HCT116 (cell line): Measurements from ENCODE around the gene SMIM11. TPM values are rescaled to one million over a fixed set of nuclear protein-coding genes. Genes with fewer than 3 reads are reported as not detected.

Source experiments
- ATAC-seq: fragments of 200-7000 bp; cut with Tn5 transposase; 2 replicates; pipeline ENCODE4 v1.9.1; 2020; ENCODE audit warnings: mild to moderate bottlenecking, moderate library complexity
- BruUV-seq: library from RNA; stranded (reverse); fragments of 400-500 nt; replicated peaks from 2 replicates; lab custom pipeline; 2021; lab: Mats Ljungman, UMichigan
- CTCF ChIA-PET: fragments of 300-600 bp; sonication (Branson Sonifier 250); formaldehyde crosslinking; loops from one replicate; lab custom pipeline; 2021; ENCODE audit warnings: antibody characterized with exemption; lab: Charles Lee
- POLR2A ChIA-PET: fragments of 300-600, 350-600 bp; sonication (Branson Sonifier 250); formaldehyde crosslinking; loops from one replicate; lab custom pipeline; 2021; ENCODE audit warnings: antibody characterized with exemption; lab: Charles Lee
- RAD21 ChIA-PET, 2 experiments: fragments of 300-600 bp; sonication (Branson Sonifier 250); formaldehyde crosslinking; loops; one replicate each; lab custom pipeline; 2023; ENCODE audit warnings: low total read pairs in 2 of 2; ENCODE audit not compliant: uncharacterized antibody in 2 of 2, unreplicated experiment in 2 of 2, low non-redundant PET in 1 of 2; lab: Charles Lee
- DNase-seq: peaks from one replicate; pipeline ENCODE4 v3.0.0-alpha.2; 2010; ENCODE audit warnings: low read depth, low spot score
- H2AFZ ChIP-seq: fragments of 200-600 bp; shearing (Covaris generic), sonication (generic); 2 replicates; pipeline ENCODE4 v1.6.1; 2017; ENCODE audit warnings: low read depth, mixed run types, mixed read lengths, antibody characterized with exemption, low read length; ENCODE audit not compliant: poor library complexity, severe bottlenecking
- H3K27ac ChIP-seq: 2 replicates; pipeline ENCODE4 v1.5.1; 2012; ENCODE audit warnings: low read depth, low read length
- H3K27me3 ChIP-seq: fragments of 200-600 bp; sonication (generic); 2 replicates; pipeline ENCODE4 v1.6.1; 2016; ENCODE audit warnings: mixed run types, low read length, mixed read lengths; ENCODE audit not compliant: insufficient read depth
- H3K36me3 ChIP-seq, 2 experiments: fragments of 200-500 bp in 1 of 2; fragments of 200-600 bp in 1 of 2; sonication (Bioruptor generic) in 1 of 2; sonication (generic) in 1 of 2; 2 replicates each; pipeline versions ENCODE4 v1.5.1 to v1.6.1; 2014 to 2016; ENCODE audit warnings: low read length in 2 of 2, inconsistent platforms in 1 of 2, mixed read lengths in 1 of 2, mixed run types in 1 of 2; ENCODE audit not compliant: insufficient read depth in 2 of 2, control insufficient read depth in 1 of 2
- H3K4me1 ChIP-seq, 2 experiments: fragments of 200-600 bp in 1 of 2; sonication (generic) in 1 of 2; 2 replicates each; pipeline versions ENCODE4 v1.5.1 to v1.6.1; 2012 to 2017; ENCODE audit warnings: low read length in 2 of 2, inconsistent platforms in 1 of 2, mild to moderate bottlenecking in 1 of 2, mixed read lengths in 1 of 2, mixed run types in 1 of 2, moderate library complexity in 1 of 2; ENCODE audit not compliant: insufficient read depth in 2 of 2, control insufficient read depth in 1 of 2
- H3K4me2 ChIP-seq: fragments of 200-600 bp; sonication (generic); 2 replicates; pipeline ENCODE4 v1.6.1; 2017; ENCODE audit warnings: mixed run types, low read length, mixed read lengths
- H3K4me3 ChIP-seq, 2 experiments: fragments of 200-600 bp in 1 of 2; sonication (generic) in 1 of 2; replicated peaks in 1 of 2; 2 replicates each; pipeline ENCODE4 v1.5.1; 2011 to 2016; ENCODE audit warnings: low read length in 2 of 2, control low read depth in 1 of 2, low read depth in 1 of 2, mild to moderate bottlenecking in 1 of 2, mixed read lengths in 1 of 2, mixed run types in 1 of 2
- H3K79me2 ChIP-seq: fragments of 200-600 bp; sonication (generic); 2 replicates; pipeline ENCODE4 v1.6.1; 2017; ENCODE audit warnings: mild to moderate bottlenecking, mixed run types, low read length, moderate library complexity, mixed read lengths; ENCODE audit not compliant: insufficient read depth
- H3K9ac ChIP-seq: fragments of 200-600 bp; sonication (generic); 2 replicates; pipeline ENCODE4 v1.6.1; 2016; ENCODE audit warnings: low read length, mixed read lengths
- H3K9me2 ChIP-seq: fragments of 200-600 bp; sonication (generic), shearing (Covaris generic); 2 replicates; pipeline ENCODE4 v1.6.1; 2017; ENCODE audit warnings: mixed run types, mild to moderate bottlenecking, moderate library complexity; ENCODE audit not compliant: insufficient read depth
- H3K9me3 ChIP-seq, 2 experiments: fragments of 200-500 bp in 1 of 2; fragments of 200-600 bp in 1 of 2; sonication (Bioruptor generic) in 1 of 2; sonication (generic) in 1 of 2; 2 replicates each; pipeline ENCODE4 v1.6.1; 2014 to 2017; ENCODE audit warnings: low read length in 2 of 2, mixed read lengths in 2 of 2, inconsistent platforms in 1 of 2, low read depth in 1 of 2, mild to moderate bottlenecking in 1 of 2, mixed run types in 1 of 2, moderate library complexity in 1 of 2; ENCODE audit not compliant: control insufficient read depth in 1 of 2, insufficient read depth in 1 of 2
- H4K20me1 ChIP-seq: fragments of 200-600 bp; sonication (generic), shearing (Covaris generic); 2 replicates; pipeline ENCODE4 v1.6.1; 2017; ENCODE audit warnings: mixed run types, mild to moderate bottlenecking, moderate library complexity; ENCODE audit not compliant: insufficient read depth
- ATF3 ChIP-seq: IDR thresholded peaks from 2 replicates; pipeline ENCODE4 v1.6.1; 2012
- CEBPB ChIP-seq: IDR thresholded peaks from 2 replicates; pipeline ENCODE4 v1.6.1; 2012; ENCODE audit warnings: low read depth
- CTCF ChIP-seq, 3 experiments: fragments of 200-600 bp in 1 of 3; sonication (generic) in 1 of 3; IDR thresholded peaks in 2 of 3; conservative IDR thresholded peaks in 1 of 3; 2 replicates each; pipeline ENCODE4 v1.5.1; 2012 to 2017; ENCODE audit warnings: low read depth in 2 of 3, low read length in 2 of 3, antibody characterized with exemption in 1 of 3, borderline replicate concordance in 1 of 3, control low read depth in 1 of 3, mild to moderate bottlenecking in 1 of 3, mixed read lengths in 1 of 3, mixed run types in 1 of 3, moderate library complexity in 1 of 3; ENCODE audit not compliant: insufficient read depth in 1 of 3
- EGR1 ChIP-seq: IDR thresholded peaks from 2 replicates; pipeline ENCODE4 v1.6.1; 2012; ENCODE audit warnings: low read depth
- FOSL1 ChIP-seq: IDR thresholded peaks from 2 replicates; pipeline ENCODE4 v1.6.1; 2012; ENCODE audit warnings: low read depth
- MAX ChIP-seq: IDR thresholded peaks from 2 replicates; pipeline ENCODE4 v1.6.1; 2012
- POLR2A ChIP-seq: IDR thresholded peaks from 2 replicates; pipeline ENCODE4 v1.7.0; 2011; ENCODE audit warnings: borderline replicate concordance; ENCODE audit not compliant: insufficient read depth, insufficient read length; ENCODE audit errors: extremely low read depth
- POLR2AphosphoS5 ChIP-seq: IDR thresholded peaks from 2 replicates; pipeline ENCODE4 v1.6.1; 2011; ENCODE audit warnings: mild to moderate bottlenecking, low read depth, low read length, moderate library complexity
- RAD21 ChIP-seq: IDR thresholded peaks from 2 replicates; pipeline ENCODE4 v1.6.1; 2012; ENCODE audit warnings: low read depth, mild to moderate bottlenecking
- SIN3A ChIP-seq: IDR thresholded peaks from 2 replicates; pipeline ENCODE4 v1.6.1; 2012; ENCODE audit warnings: low read depth
- SP1 ChIP-seq: IDR thresholded peaks from 2 replicates; pipeline ENCODE4 v1.6.1; 2012; ENCODE audit warnings: low read depth
- SRF ChIP-seq: IDR thresholded peaks from 2 replicates; pipeline ENCODE4 v1.6.1; 2012; ENCODE audit warnings: low read depth
- TCF7L2 ChIP-seq: IDR thresholded peaks from 2 replicates; pipeline ENCODE4 v1.7.0; 2011; ENCODE audit warnings: borderline replicate concordance, inconsistent platforms; ENCODE audit not compliant: insufficient read depth, insufficient read length; ENCODE audit errors: extremely low read depth
- YY1 ChIP-seq: IDR thresholded peaks from 2 replicates; pipeline ENCODE4 v1.6.1; 2011; ENCODE audit warnings: low read length, low read depth, moderate library complexity, mild to moderate bottlenecking; ENCODE audit not compliant: insufficient replicate concordance; ENCODE audit errors: extremely low read depth
- ZBTB33 ChIP-seq: IDR thresholded peaks from 2 replicates; pipeline ENCODE4 v1.6.1; 2011; ENCODE audit warnings: mild to moderate bottlenecking, low read length, moderate library complexity; ENCODE audit not compliant: insufficient replicate concordance; ENCODE audit errors: extremely low read depth
- ZFX ChIP-seq: fragments of 450-650 bp; IDR thresholded peaks from 2 replicates; pipeline ENCODE4 v1.6.1; 2017
- intact Hi-C: fragments of 100-400 bp; cut with micrococcal nuclease; formaldehyde crosslinking; loops from 2 replicates; pipeline ENCODE4 v1.10.0; 2022
- total RNA-seq: library from RNA; stranded (reverse); gene quantifications from one replicate; pipeline ENCODE4 v1.2.1, GENCODE V29; 2021; ENCODE audit not compliant: unreplicated experiment

SMIM11 gene
- total RNA-seq, 1 experiment from 2014 or later, result 18.9 TPM

GRCh38 chr21:34351786-34352241 is 23.5 kb upstream of the SMIM11 start:
- Histone ChIP-seq H3K9me2 (no peaks in the 10 kb centered on the region), H3K36me3 (no peaks in the 10 kb centered on the region), H4K20me1 (no peaks in the 10 kb centered on the region), H3K9me3 (no peaks in the 10 kb centered on the region), H3K27me3 (no peaks in the 10 kb centered on the region), H3K27ac (no peak overlapping the region), H3K4me1 (peaks cover 0 to 4% of the 10 kb centered on the region in 2 experiments; a peak in 1 of 4 replicates), H3K9ac (no peak overlapping the region), H2AFZ (no peak overlapping the region), H3K4me2 (no peak overlapping the region), H3K4me3 (no peak overlapping the region), H3K79me2 (no peaks in the 10 kb centered on the region)
- TF ChIP-seq ZFX (no peak), RAD21 (peak; percentile 80), EGR1 (no peak), POLR2A (no peak), TCF7L2 (no peak), SIN3A (no peak), ATF3 (no peak), YY1 (no peak), CEBPB (no peak), MAX (peak; percentile 73), CTCF (IDR thresholded peaks at IDR 0.05 in 2 of 3, conservative IDR thresholded peaks at IDR 0.05 in 1 of 3; ENCODE audit: borderline replicate concordance in 1 of 3, insufficient read depth in 1 of 3, low read depth in 2 of 3, low read length in 2 of 3) (peak; percentile 63 to 70 (median 68); a peak in 5 of 6 replicates), ZBTB33 (no peak), SRF (no peak), FOSL1 (no peak), POLR2AphosphoS5 (no peak), SP1 (no peak)
- peak; percentile 92 for ATAC-seq
- intact Hi-C loops, result loop anchor here (1.0 kb wide), 2 partner anchors 109 to 429 kb away; no protein-coding TSS in a partner anchor
- POLR2A ChIA-PET, result no interaction called here
- CTCF ChIA-PET, result interaction anchor here (6.3 kb wide), 1 partner anchor 429 kb away, joined by 236 read pairs; no protein-coding TSS in a partner anchor
- RAD21 ChIA-PET, result no interaction called here
- peak; percentile 48 for DNase-seq
- no TSS peak for BruUV-seq
